Common myeloid progenitor, CD34-positive (primary cell): ENCODE measurements around the gene HTD2.

ENCODE experiments used
- CTCF ChIA-PET: fragments of 350-600 bp; sonication (Branson Sonifier 250); formaldehyde crosslinking; loops from one replicate; lab custom pipeline; 2021; ENCODE audit warnings: antibody characterized with exemption; lab: Charles Lee
- POLR2A ChIA-PET: fragments of 350-600 bp; sonication (Branson Sonifier 250); formaldehyde crosslinking; loops from one replicate; lab custom pipeline; 2021; ENCODE audit warnings: antibody characterized with exemption; lab: Charles Lee
- DNase-seq, 3 donors: peaks; one replicate each; pipeline versions ENCODE4 v3.0.0 to v3.0.0-alpha.2; 2013
- H3K27ac ChIP-seq, 2 experiments: 1 replicate in 1 of 2; 2 replicates in 1 of 2; pipeline ENCODE4 v1.7.0; 2013; ENCODE audit warnings: inconsistent platforms in 2 of 2, low read length in 2 of 2, mild to moderate bottlenecking in 2 of 2, low read depth in 1 of 2, moderate library complexity in 1 of 2; ENCODE audit not compliant: severe bottlenecking in 2 of 2, insufficient read depth in 1 of 2, poor library complexity in 1 of 2
- H3K27me3 ChIP-seq, 5 experiments: replicated peaks in 2 of 5; 1 replicate in 3 of 5; 2 replicates in 2 of 5; pipeline versions ENCODE4 v1.6.1 to v1.7.0; 2013; ENCODE audit warnings: low read length in 4 of 5, mild to moderate bottlenecking in 2 of 5, moderate library complexity in 2 of 5, inconsistent platforms in 1 of 5; ENCODE audit not compliant: insufficient read depth in 5 of 5, control insufficient read depth in 4 of 5
- H3K36me3 ChIP-seq, 4 experiments: 1 replicate in 2 of 4; 2 replicates in 2 of 4; pipeline versions ENCODE4 v1.6.1 to v1.7.0; 2013; ENCODE audit warnings: low read length in 3 of 4, control low read depth in 1 of 4, mild to moderate bottlenecking in 1 of 4; ENCODE audit not compliant: control insufficient read depth in 4 of 4, insufficient read depth in 4 of 4
- H3K4me1 ChIP-seq, 4 experiments: 1 replicate in 3 of 4; 2 replicates in 1 of 4; pipeline versions ENCODE4 v1.6.1 to v1.7.1; 2013; ENCODE audit warnings: low read length in 3 of 4, mild to moderate bottlenecking in 3 of 4, control low read depth in 1 of 4, inconsistent platforms in 1 of 4, moderate library complexity in 1 of 4; ENCODE audit not compliant: control insufficient read depth in 4 of 4, insufficient read depth in 4 of 4; ENCODE audit errors: control extremely low read depth in 1 of 4
- H3K4me3 ChIP-seq, 7 experiments: 1 replicate in 4 of 7; 2 replicates in 3 of 7; pipeline versions ENCODE4 v1.5.1 to v1.7.0; 2013; ENCODE audit warnings: mild to moderate bottlenecking in 7 of 7, low read length in 6 of 7, moderate library complexity in 6 of 7, inconsistent platforms in 2 of 7, low read depth in 2 of 7, control low read depth in 1 of 7; ENCODE audit not compliant: insufficient read depth in 4 of 7, control insufficient read depth in 1 of 7; ENCODE audit errors: extremely low read depth in 1 of 7
- H3K9me3 ChIP-seq, 5 experiments: 1 replicate in 4 of 5; 2 replicates in 1 of 5; pipeline versions ENCODE4 v1.6.1 to v1.7.1; 2013; ENCODE audit warnings: low read length in 4 of 5, mild to moderate bottlenecking in 2 of 5, inconsistent platforms in 1 of 5, low read depth in 1 of 5, moderate library complexity in 1 of 5; ENCODE audit not compliant: control insufficient read depth in 4 of 5, insufficient read depth in 2 of 5; ENCODE audit errors: control extremely low read depth in 1 of 5
- WGBS: methylation state at CpG from one replicate; pipeline ENCODE4 v1.1.5; 2013; ENCODE audit not compliant: insufficient coverage; 5-methylcytosine and 5-hydroxymethylcytosine counted together

HTD2 gene

GRCh38 chr3:58329922-58330413, 23.6 kb downstream of the HTD2 start:
- POLR2A ChIA-PET, result no interaction called here
- H3K4me3 ChIP-seq, result no peak overlapping the region
- H3K27me3 ChIP-seq, result no peaks in the 10 kb centered on the region
- no peaks in the 10 kb centered on the region for H3K36me3 ChIP-seq
- DNase-seq, result no peak
- no peak overlapping the region for H3K27ac ChIP-seq
- 100% methylated on average over 4 of the region's 5 CpGs for WGBS
- CTCF ChIA-PET, result interaction anchor here (1.1 to 7.4 kb wide), 6 partner anchors 10 to 86 kb away, joined by 3 to 44 read pairs (median 4); no protein-coding TSS in a partner anchor
- no peaks in the 10 kb centered on the region for H3K9me3 ChIP-seq
- H3K4me1 ChIP-seq, result peaks cover 7 to 23% (median 21%) of the 10 kb centered on the region in 4 experiments

- CTCF ChIA-PET, result interaction anchor here (0.7 to 7.4 kb wide), 9 partner anchors 10 to 160 kb away, joined by 3 to 44 read pairs (median 3); partner anchors contain the start of gene KCTD6
- POLR2A ChIA-PET, result no interaction called here
- Histone ChIP-seq H3K36me3 (peaks cover 0 to 7% (median 0%) of the 10 kb centered on the region in 4 experiments), H3K27me3 (no peaks in the 10 kb centered on the region), H3K9me3 (no peaks in the 10 kb centered on the region), H3K4me3 (no peak overlapping the region), H3K27ac (no peak overlapping the region), H3K4me1 (peaks cover 11 to 35% (median 33%) of the 10 kb centered on the region in 4 experiments)
- 100% methylated on average over 4 of the region's 4 CpGs for WGBS
- no peak for DNase-seq
Observed at GRCh38 chr3:58331593-58332152, 25.4 kb downstream of the HTD2 start.

GRCh38 chr3:58332575-58333188, 26.4 kb downstream of the HTD2 start, which contains the start of gene PXK:
PXK (plus strand) TSS chr3:58332892; CDS start chr3:58332989, 97 bp downstream.
- 1% methylated on average over 79 of the region's 79 CpGs for WGBS
- peaks cover 11 to 42% (median 34%) of the 10 kb centered on the region in 4 experiments for H3K4me1 ChIP-seq
- peak within 1 kb of the TSS; percentile 58 to 96 (median 85) for H3K4me3 ChIP-seq
- H3K27ac ChIP-seq, result peak within 1 kb of the TSS in 1 of 2 experiments; percentile 76
- no peaks in the 10 kb centered on the region for H3K27me3 ChIP-seq
- H3K36me3 ChIP-seq, result peaks cover 0 to 16% (median 0%) of the 10 kb centered on the region in 4 experiments
- peak; percentile 78 to 93 (median 87) for DNase-seq
- ChIA-PET POLR2A (interaction anchor here (2.0 kb wide), 1 partner anchor 18 kb away, joined by 6 read pairs; no protein-coding TSS in a partner anchor), CTCF (interaction anchor here (0.6 to 7.4 kb wide), 16 partner anchors 17 to 165 kb away, joined by 3 to 44 read pairs (median 4); partner anchors contain the start of gene KCTD6)
- H3K9me3 ChIP-seq, result no peaks in the 10 kb centered on the region

- H3K27me3 ChIP-seq, result no peaks in the 10 kb centered on the region
- peak overlapping the region; percentile 58 to 96 (median 85) for H3K4me3 ChIP-seq
- peak in 2 of 3 donors; percentile 50 to 62 for DNase-seq
- H3K4me1 ChIP-seq, result peaks cover 11 to 42% (median 34%) of the 10 kb centered on the region in 4 experiments
- no peaks in the 10 kb centered on the region for H3K9me3 ChIP-seq
- H3K27ac ChIP-seq, result peak overlapping the region in 1 of 2 experiments; percentile 76
- H3K36me3 ChIP-seq, result peaks cover 0 to 19% (median 0%) of the 10 kb centered on the region in 4 experiments
- ChIA-PET POLR2A (interaction anchor here (1.2 to 2.0 kb wide), 2 partner anchors 8 to 17 kb away, joined by 5 to 6 read pairs; no protein-coding TSS in a partner anchor), CTCF (interaction anchor here (0.7 to 7.4 kb wide), 17 partner anchors 10 to 200 kb away, joined by 3 to 44 read pairs (median 4); no protein-coding TSS in a partner anchor)
- WGBS, result 0% methylated on average over 30 of the region's 37 CpGs
Observed at GRCh38 chr3:58333206-58334012, 27.1 kb downstream of the HTD2 start.

GRCh38 chr3:58334013-58334321, 27.6 kb downstream of the HTD2 start:
- Histone ChIP-seq H3K9me3 (no peaks in the 10 kb centered on the region), H3K4me1 (peaks cover 11 to 42% (median 34%) of the 10 kb centered on the region in 4 experiments), H3K36me3 (peaks cover 0 to 22% (median under 1%) of the 10 kb centered on the region in 4 experiments), H3K4me3 (peak overlapping the region in 6 of 7 experiments; percentile 58 to 96 (median 88)), H3K27me3 (no peaks in the 10 kb centered on the region), H3K27ac (peak overlapping the region in 1 of 2 experiments; percentile 76)
- DNase-seq, result peak in 2 of 3 donors; percentile 9 to 22
- POLR2A ChIA-PET, result interaction anchor here (1.2 to 2.0 kb wide), 2 partner anchors 9 to 17 kb away, joined by 5 to 6 read pairs; no protein-coding TSS in a partner anchor
- CTCF ChIA-PET, result interaction anchor here (0.7 to 7.4 kb wide), 14 partner anchors 9 to 200 kb away, joined by 3 to 44 read pairs (median 4); partner anchors contain the start of genes HTD2 and RPP14
- WGBS, result 33% methylated on average over 3 of the region's 4 CpGs

- no CpG with 5 or more reads among the region's 1 CpG for WGBS
- POLR2A ChIA-PET, result interaction anchor here (0.6 to 2.0 kb wide), 4 partner anchors 9 to 27 kb away, joined by 3 to 6 read pairs (median 4); no protein-coding TSS in a partner anchor
- H3K27ac ChIP-seq, result peak overlapping the region in 1 of 2 experiments; percentile 81
Observed at GRCh38 chr3:58334506-58334884, 28.2 kb downstream of the HTD2 start.

More at GRCh38 chr3:58334506-58334884, 28.2 kb downstream of the HTD2 start:
- no peaks in the 10 kb centered on the region for H3K9me3 ChIP-seq
- peaks cover 0 to 24% (median 3%) of the 10 kb centered on the region in 4 experiments for H3K36me3 ChIP-seq
- no peaks in the 10 kb centered on the region for H3K27me3 ChIP-seq
- H3K4me1 ChIP-seq, result peaks cover 11 to 42% (median 34%) of the 10 kb centered on the region in 4 experiments
- peak overlapping the region in 5 of 7 experiments; percentile 32 to 91 (median 58) for H3K4me3 ChIP-seq
- CTCF ChIA-PET, result interaction anchor here (0.7 to 7.4 kb wide), 12 partner anchors 10 to 199 kb away, joined by 3 to 44 read pairs (median 6); partner anchors contain the start of genes HTD2 and RPP14
- no peak for DNase-seq
